Pancreas (tissue), 10 donors: ENCODE measurements around the gene CNNM4. TPM values are rescaled to one million over a fixed set of nuclear protein-coding genes. Genes with fewer than 3 reads are reported as not detected.

Experiments used
- ATAC-seq, 4 donors: fragments of 200-7000 bp; cut with Tn5 transposase; one replicate each; pipeline versions ENCODE4 v1.8.0 to v1.9.1; 2020; ENCODE audit warnings: mild to moderate bottlenecking in 4 of 4, moderate library complexity in 4 of 4
- DNase-seq, 6 donors: peaks; one replicate each; pipeline ENCODE4 v3.0.0-alpha.2; 2020
- FAIRE-seq: peaks from 2 replicates; lab custom pipeline; 2012; peaks lifted over from hg19 to GRCh38; lab: Jason Lieb, UNC
- H3K27ac ChIP-seq, 4 donors: fragments of 200-600 bp; sonication (generic); 1 replicate in 3 of 4; 2 replicates in 1 of 4; pipeline versions ENCODE4 v1.5.0 to v1.8.0; 2020
- H3K27me3 ChIP-seq, 4 donors: fragments of 200-600 bp; one replicate each; pipeline ENCODE4 v1.8.0; 2021
- H3K36me3 ChIP-seq, 3 donors: fragments of 200-600 bp; sonication (generic) in 1 of 3; one replicate each; pipeline versions ENCODE4 v1.5.0 to v1.8.0; 2020 to 2021
- H3K4me1 ChIP-seq, 3 donors: fragments of 200-600 bp; one replicate each; pipeline ENCODE4 v1.8.0; 2021
- H3K4me3 ChIP-seq, 4 donors: fragments of 200-600 bp; sonication (generic) in 2 of 4; one replicate each; pipeline versions ENCODE4 v1.5.0 to v1.8.0; 2020 to 2021
- H3K9me3 ChIP-seq, 4 donors: fragments of 200-600 bp; one replicate each; pipeline ENCODE4 v1.8.0; 2021
- CTCF ChIP-seq, 4 donors: fragments of 200-600 bp; sonication (generic) in 3 of 4; IDR thresholded peaks; one replicate each; pipeline versions ENCODE4 v1.5.0 to v1.8.0; 2021; ENCODE audit warnings: antibody characterized with exemption in 4 of 4
- WGBS, 2 donors: extraction: QIAGEN DNeasy Blood & Tissue Kit; methylation state at CpG; one replicate each; pipeline ENCODE4 v1.1.7; 2013; 5-methylcytosine and 5-hydroxymethylcytosine counted together
- intact Hi-C, 3 donors: fragments of 100-400 bp; cut with DNase I; formaldehyde crosslinking; loops; one replicate each; pipeline versions ENCODE4 v1.11.1 to v1.14.2; 2022
- polyA plus RNA-seq, 2 donors: library from polyadenylated mRNA; stranded (reverse); fragments of 200-250 nt; gene quantifications; one replicate each; pipeline ENCODE4 v1.2.3, GENCODE V29; 2013
- total RNA-seq, 6 donors: library from RNA; stranded (reverse); fragmentation: NEBNext Ultra II Directional in 4 of 6; extraction: Animal tissue kit (Norgen Biotek cat#: 25700) in 4 of 6; gene quantifications; one replicate each; pipeline versions ENCODE4 v1.2.1 to v1.2.4, GENCODE V29; 2021 to 2023
- donor health status: healthy with polysubstance abuse.
- donor health status: DM: no; HTN: no; CAD: no; lungs with moderate emphysema.
- donor health status: DM: no; HTN: no; CAD: no.
- donor health status: control.
- donor health status: control.
- donor health status: Bipolar disorder and iron deficiency.
- donor health status: DM: yes; HTN: yes; CAD: no.
- donor health status: DM: no; HTN: no; CAD: no.
- donor health status: DM: no; HTN: no; CAD: no.
- donor health status: DM: yes; HTN: yes; CAD: no.

Gene CNNM4
- total and polyA plus RNA-seq, 8 donors: 3.3 to 6.9 (median 5.5) TPM

GRCh38 chr2:96848264-96848663 lies 87.6 kb downstream of the CNNM4 start:
- 88% methylated on average over 9 of the region's 9 CpGs for WGBS, 2 donors
- DNase-seq: no peak
- Histone ChIP-seq H3K4me3 (no peak overlapping the region), H3K9me3 (no peaks in the 10 kb centered on the region), H3K36me3 (peaks cover 0 to 16% (median 0%) of the 10 kb centered on the region in 3 donors), H3K27me3 (no peaks in the 10 kb centered on the region), H3K4me1 (no peaks in the 10 kb centered on the region), H3K27ac (no peak overlapping the region)
- FAIRE-seq: no peak
- no peak for TF ChIP-seq CTCF (IDR thresholded peaks at IDR 0.05)
- ATAC-seq: no peak
- intact Hi-C loops: no loop called here

- Histone ChIP-seq H3K4me3 (no peak overlapping the region), H3K27me3 (no peaks in the 10 kb centered on the region), H3K4me1 (peaks cover 0 to 5% (median 0%) of the 10 kb centered on the region in 3 donors), H3K9me3 (no peaks in the 10 kb centered on the region), H3K27ac (no peak overlapping the region), H3K36me3 (peaks cover 0 to 18% (median 0%) of the 10 kb centered on the region in 3 donors)
- WGBS, 2 donors: 93 to 94% methylated on average over 6 of the region's 6 CpGs
- no peak for TF ChIP-seq CTCF (IDR thresholded peaks at IDR 0.05)
- ATAC-seq: no peak
- intact Hi-C loops: no loop called here
- no peak for FAIRE-seq
- DNase-seq: no peak
Observed at GRCh38 chr2:96852667-96853066, 92.0 kb downstream of the CNNM4 start.

- peaks cover 0 to 12% (median 0%) of the 10 kb centered on the region in 3 donors for H3K36me3 ChIP-seq
- peaks cover 0 to 5% (median 0%) of the 10 kb centered on the region in 3 donors for H3K4me1 ChIP-seq
- 94 to 96% methylated on average over 15 of the region's 15 CpGs for WGBS, 2 donors
- ATAC-seq (no peak), FAIRE-seq (no peak), DNase-seq (no peak)
- H3K27me3 ChIP-seq: no peaks in the 10 kb centered on the region
- H3K9me3 ChIP-seq: no peaks in the 10 kb centered on the region
- no peak overlapping the region for H3K27ac ChIP-seq
- intact Hi-C loops: no loop called here
- TF ChIP-seq CTCF (IDR thresholded peaks at IDR 0.05): no peak
- H3K4me3 ChIP-seq: no peak overlapping the region
Observed at GRCh38 chr2:96853321-96853720, 92.6 kb downstream of the CNNM4 start.

- WGBS, 2 donors: 15 to 17% methylated on average over 27 of the region's 27 CpGs
- peaks cover 0 to 17% (median 5%) of the 10 kb centered on the region in 3 donors for H3K36me3 ChIP-seq
- FAIRE-seq (no peak), ATAC-seq (peak; percentile 2 to 15 (median 6)), DNase-seq (peak in 1 of 6 donors; percentile 50)
- intact Hi-C loops: no loop called here
- no peaks in the 10 kb centered on the region for H3K9me3 ChIP-seq
- peak overlapping the region; percentile 28 to 79 (median 54) for H3K27ac ChIP-seq
- peak overlapping the region; percentile 62 to 99 (median 72) for H3K4me3 ChIP-seq
- H3K27me3 ChIP-seq: no peaks in the 10 kb centered on the region
- TF ChIP-seq CTCF (IDR thresholded peaks at IDR 0.05): no peak
- H3K4me1 ChIP-seq: peaks cover 0 to 5% (median 0%) of the 10 kb centered on the region in 3 donors
Observed at GRCh38 chr2:96856776-96857666, 96.3 kb downstream of the CNNM4 start.
